Thoracic aorta (tissue), 2 donors: ENCODE data around the gene TMEM108. TPM values are rescaled to one million over a fixed set of nuclear protein-coding genes. Genes with fewer than 3 reads are reported as not detected.

Experiments
- ATAC-seq: fragments of 150-250 bp; one replicate; pipeline ENCODE4 v1.8.0; 2017; ENCODE audit warnings: low read depth; ENCODE audit not compliant: insufficient number of reproducible peaks, low FRiP score
- DNase-seq: peaks from one replicate; pipeline ENCODE4 v3.0.0-alpha.2; 2020; ENCODE audit warnings: low spot score
- H3K27ac ChIP-seq, 2 donors: fragments of 200-600 bp; sonication (generic); 1 replicate in 1 of 2; 2 replicates in 1 of 2; pipeline ENCODE4 v1.5.1; 2016; ENCODE audit warnings: mild to moderate bottlenecking in 2 of 2, moderate library complexity in 2 of 2
- H3K27me3 ChIP-seq: fragments of 200-600 bp; sonication (generic); replicated peaks from 2 replicates; pipeline ENCODE4 v1.6.0; 2016; ENCODE audit warnings: mild to moderate bottlenecking; ENCODE audit not compliant: insufficient read depth
- H3K36me3 ChIP-seq: fragments of 200-600 bp; sonication (generic); one replicate; pipeline ENCODE4 v1.5.1; 2016
- H3K4me1 ChIP-seq, 2 donors: fragments of 200-600 bp; sonication (generic); 1 replicate in 1 of 2; 2 replicates in 1 of 2; pipeline versions ENCODE4 v1.5.1 to v1.6.0; 2016; ENCODE audit warnings: low read depth in 2 of 2, mild to moderate bottlenecking in 1 of 2; ENCODE audit not compliant: control insufficient read depth in 1 of 2
- H3K4me3 ChIP-seq: fragments of 200-600 bp; sonication (generic); 2 replicates; pipeline ENCODE4 v1.5.1; 2016; ENCODE audit warnings: mild to moderate bottlenecking
- H3K9me3 ChIP-seq: fragments of 200-600 bp; sonication (generic); 2 replicates; pipeline ENCODE4 v1.5.1; 2016
- total RNA-seq, 2 donors: library from RNA; depleted of rRNA; stranded (reverse); fragments of >200 nt; gene quantifications; one replicate each; pipeline versions ENCODE4 v1.1.0 to v1.2.3, GENCODE V29; 2016
- TF ChIP-seq, protein P1 (sequence below): fragments of 200-600 bp; sonication (generic); IDR thresholded peaks from one replicate; pipeline ENCODE4 v1.5.1; 2019; ENCODE audit warnings: antibody characterized with exemption

TMEM108 gene
- total RNA-seq, 2 donors from 2014 or later: 0.28 to 0.41 TPM

GRCh38 chr3:133053532-133053931 lies 15.3 kb downstream of the TMEM108 start:
- Histone ChIP-seq H3K9me3 (no peaks in the 10 kb centered on the region), H3K4me3 (no peak overlapping the region), H3K27ac (no peak overlapping the region), H3K27me3 (no peaks in the 10 kb centered on the region), H3K4me1 (no peaks in the 10 kb centered on the region), H3K36me3 (no peaks in the 10 kb centered on the region)
- DNase-seq: no peak
- no peak for ATAC-seq
- TF ChIP-seq, protein P1, sequence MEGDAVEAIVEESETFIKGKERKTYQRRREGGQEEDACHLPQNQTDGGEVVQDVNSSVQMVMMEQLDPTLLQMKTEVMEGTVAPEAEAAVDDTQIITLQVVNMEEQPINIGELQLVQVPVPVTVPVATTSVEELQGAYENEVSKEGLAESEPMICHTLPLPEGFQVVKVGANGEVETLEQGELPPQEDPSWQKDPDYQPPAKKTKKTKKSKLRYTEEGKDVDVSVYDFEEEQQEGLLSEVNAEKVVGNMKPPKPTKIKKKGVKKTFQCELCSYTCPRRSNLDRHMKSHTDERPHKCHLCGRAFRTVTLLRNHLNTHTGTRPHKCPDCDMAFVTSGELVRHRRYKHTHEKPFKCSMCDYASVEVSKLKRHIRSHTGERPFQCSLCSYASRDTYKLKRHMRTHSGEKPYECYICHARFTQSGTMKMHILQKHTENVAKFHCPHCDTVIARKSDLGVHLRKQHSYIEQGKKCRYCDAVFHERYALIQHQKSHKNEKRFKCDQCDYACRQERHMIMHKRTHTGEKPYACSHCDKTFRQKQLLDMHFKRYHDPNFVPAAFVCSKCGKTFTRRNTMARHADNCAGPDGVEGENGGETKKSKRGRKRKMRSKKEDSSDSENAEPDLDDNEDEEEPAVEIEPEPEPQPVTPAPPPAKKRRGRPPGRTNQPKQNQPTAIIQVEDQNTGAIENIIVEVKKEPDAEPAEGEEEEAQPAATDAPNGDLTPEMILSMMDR: no peak

GRCh38 chr3:133054586-133054985 lies 16.4 kb downstream of the TMEM108 start:
- no peak for ATAC-seq
- TF ChIP-seq, protein P1: no peak
- Histone ChIP-seq H3K36me3 (no peaks in the 10 kb centered on the region), H3K4me1 (no peaks in the 10 kb centered on the region), H3K27me3 (no peaks in the 10 kb centered on the region), H3K27ac (no peak overlapping the region), H3K4me3 (no peak overlapping the region), H3K9me3 (no peaks in the 10 kb centered on the region)
- DNase-seq: no peak

- Histone ChIP-seq H3K4me1 (no peaks in the 10 kb centered on the region), H3K27ac (no peak overlapping the region), H3K4me3 (no peak overlapping the region), H3K27me3 (no peaks in the 10 kb centered on the region), H3K9me3 (no peaks in the 10 kb centered on the region), H3K36me3 (no peaks in the 10 kb centered on the region)
- TF ChIP-seq, protein P1: no peak
- ATAC-seq (no peak), DNase-seq (no peak)
Observed at GRCh38 chr3:133055339-133055738, 17.1 kb downstream of the TMEM108 start.

DNA sequence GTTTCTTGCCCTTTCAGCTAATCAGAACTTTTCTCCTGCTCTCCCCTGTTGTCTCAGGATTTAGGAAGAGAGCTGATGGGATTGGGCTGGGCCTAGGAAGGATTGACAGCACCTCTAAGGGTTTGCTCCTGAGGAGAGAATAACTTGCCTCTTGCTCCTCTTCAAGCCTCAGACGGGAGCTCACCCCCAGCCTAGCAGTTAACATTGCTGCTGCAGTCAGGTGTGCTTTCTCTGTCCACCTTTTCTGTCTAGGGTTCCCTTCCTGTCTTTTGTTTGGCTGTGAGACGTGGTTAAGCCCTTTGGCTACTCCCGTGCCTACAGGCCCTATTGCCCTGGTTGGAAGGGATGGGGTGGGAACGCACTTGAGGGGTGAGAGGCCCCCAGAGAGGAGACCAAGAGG lies 20.1 kb downstream of the TMEM108 start:
- no peaks in the 10 kb centered on the region for H3K27me3 ChIP-seq
- H3K27ac ChIP-seq: no peak overlapping the region
- no peaks in the 10 kb centered on the region for H3K4me1 ChIP-seq
- TF ChIP-seq, protein P1: no peak
- DNase-seq (no peak), ATAC-seq (no peak)
- no peak overlapping the region for H3K4me3 ChIP-seq
- no peaks in the 10 kb centered on the region for H3K9me3 ChIP-seq
- H3K36me3 ChIP-seq: no peaks in the 10 kb centered on the region

GRCh38 chr3:133058831-133059230 lies 20.6 kb downstream of the TMEM108 start:
- DNase-seq: no peak
- H3K4me3 ChIP-seq: no peak overlapping the region
- H3K36me3 ChIP-seq: no peaks in the 10 kb centered on the region
- H3K27me3 ChIP-seq: no peaks in the 10 kb centered on the region
- no peak for ATAC-seq
- no peaks in the 10 kb centered on the region for H3K4me1 ChIP-seq
- no peak overlapping the region for H3K27ac ChIP-seq
- TF ChIP-seq, protein P1: no peak
- H3K9me3 ChIP-seq: no peaks in the 10 kb centered on the region
